WTC11 (cell line): ENCODE results near the gene WBP2. TPM values are rescaled to one million over a fixed set of nuclear protein-coding genes. Genes with fewer than 3 reads are reported as not detected.

Experiments
- ATAC-seq: fragments of 200-7000 bp; cut with Tn5 transposase; 2 replicates; pipeline ENCODE4 v1.10.0; 2021; ENCODE audit warnings: mild to moderate bottlenecking, moderate library complexity
- CTCF ChIA-PET: fragments of 300-600 bp; sonication (Branson Sonifier 250); formaldehyde crosslinking; loops from one replicate; lab custom pipeline; 2021; ENCODE audit warnings: antibody characterized with exemption; lab: Charles Lee
- POLR2A ChIA-PET: fragments of 350-600 bp; sonication (Branson Sonifier 250); formaldehyde crosslinking; loops from one replicate; lab custom pipeline; 2021; ENCODE audit warnings: antibody characterized with exemption; lab: Charles Lee
- DNase-seq: peaks from one replicate; pipeline ENCODE4 v3.0.0; 2021; ENCODE audit warnings: low spot score
- H3K27ac Mint-ChIP-seq: 2 replicates; pipeline ENCODE4 v1.8.0; 2021; ENCODE audit warnings: mixed read lengths
- H3K27me3 Mint-ChIP-seq: 2 replicates; pipeline ENCODE4 v1.8.0; 2021; ENCODE audit warnings: low read depth, mild to moderate bottlenecking, moderate library complexity, mixed read lengths
- H3K36me3 Mint-ChIP-seq: 2 replicates; pipeline ENCODE4 v1.8.0; 2021; ENCODE audit warnings: mixed read lengths
- H3K4me1 Mint-ChIP-seq: 2 replicates; pipeline ENCODE4 v1.8.0; 2022; ENCODE audit warnings: mixed read lengths
- H3K4me3 Mint-ChIP-seq: 2 replicates; pipeline ENCODE4 v1.8.0; 2021; ENCODE audit warnings: mild to moderate bottlenecking, moderate library complexity, mixed read lengths
- H3K9me3 Mint-ChIP-seq: 2 replicates; pipeline ENCODE4 v1.8.0; 2021; ENCODE audit warnings: mixed read lengths
- CBFB ChIP-seq: sonication (generic); formaldehyde crosslinking; IDR thresholded peaks from 2 replicates; pipeline ENCODE4 v1.8.1; 2022; ENCODE audit warnings: mild to moderate bottlenecking, low read depth, missing genetic modification reagents
- ETV6 ChIP-seq: sonication (generic); formaldehyde crosslinking; IDR thresholded peaks from 2 replicates; pipeline ENCODE4 v1.8.1; 2022; ENCODE audit warnings: mild to moderate bottlenecking, missing genetic modification reagents
- FOXP1 ChIP-seq: sonication (generic); formaldehyde crosslinking; IDR thresholded peaks from 2 replicates; pipeline ENCODE4 v1.8.0; 2022; ENCODE audit warnings: missing genetic modification reagents, mild to moderate bottlenecking, moderate library complexity, borderline replicate concordance
- IRF2 ChIP-seq: sonication (generic); formaldehyde crosslinking; IDR thresholded peaks from 2 replicates; pipeline ENCODE4 v1.8.0; 2022; ENCODE audit warnings: low read depth, missing genetic modification reagents, borderline replicate concordance
- JAZF1 ChIP-seq: fragments of 250-450 bp; sonication (Bioruptor Pico); IDR thresholded peaks from 2 replicates; pipeline ENCODE4 v1.9.0; 2021; ENCODE audit warnings: moderate library complexity, mild to moderate bottlenecking, inconsistent platforms
- NR2C2 ChIP-seq: sonication (generic); formaldehyde crosslinking; IDR thresholded peaks from 2 replicates; pipeline ENCODE4 v1.8.0; 2022; ENCODE audit warnings: mild to moderate bottlenecking, missing genetic modification reagents
- OVOL2 ChIP-seq: fragments of 250-450 bp; sonication (Bioruptor Pico); IDR thresholded peaks from 2 replicates; pipeline ENCODE4 v1.9.0; 2021; ENCODE audit warnings: mild to moderate bottlenecking, borderline replicate concordance
- PRRX2 ChIP-seq: fragments of 250-450 bp; sonication (Bioruptor Pico); IDR thresholded peaks from 2 replicates; pipeline ENCODE4 v1.8.0; 2021; ENCODE audit warnings: mild to moderate bottlenecking
- SMAD4 ChIP-seq: sonication (generic); formaldehyde crosslinking; IDR thresholded peaks from 2 replicates; pipeline ENCODE4 v1.8.0; 2022; ENCODE audit warnings: mild to moderate bottlenecking, missing genetic modification reagents
- SOX15 ChIP-seq: fragments of 250-450 bp; sonication (Bioruptor Pico); IDR thresholded peaks from 2 replicates; pipeline ENCODE4 v1.9.0; 2021; ENCODE audit warnings: mild to moderate bottlenecking
- SP1 ChIP-seq: sonication (generic); formaldehyde crosslinking; conservative IDR thresholded peaks from 2 replicates; pipeline ENCODE4 v1.8.1; 2022; ENCODE audit warnings: missing genetic modification reagents
- TP53 ChIP-seq: sonication (generic); formaldehyde crosslinking; IDR thresholded peaks from 2 replicates; pipeline ENCODE4 v1.8.1; 2023; ENCODE audit warnings: mild to moderate bottlenecking, missing genetic modification reagents
- ZNF263 ChIP-seq: sonication (generic); formaldehyde crosslinking; IDR thresholded peaks from 2 replicates; pipeline ENCODE4 v1.8.1; 2022; ENCODE audit warnings: low read depth, mild to moderate bottlenecking, moderate library complexity, missing genetic modification reagents
- ZNF416 ChIP-seq: fragments of 250-450 bp; sonication (Bioruptor Pico); IDR thresholded peaks from 2 replicates; pipeline ENCODE4 v1.9.0; 2021; ENCODE audit warnings: mild to moderate bottlenecking, inconsistent platforms
- total RNA-seq: library from RNA; stranded (reverse); gene quantifications from 3 replicates; pipeline ENCODE4 v1.2.3, GENCODE V29; 2021
- TF ChIP-seq, protein P1 (sequence below): fragments of 200-600 bp; IDR thresholded peaks from 2 replicates; pipeline ENCODE4 v1.8.0; 2022; ENCODE audit warnings: antibody characterized with exemption
- TF ChIP-seq, protein P2 (sequence below): sonication (generic); formaldehyde crosslinking; IDR thresholded peaks from 2 replicates; pipeline ENCODE4 v1.8.1; 2023; ENCODE audit warnings: mild to moderate bottlenecking, missing genetic modification reagents, moderate library complexity
- TF ChIP-seq, protein P3 (sequence below): sonication (generic); formaldehyde crosslinking; IDR thresholded peaks from 2 replicates; pipeline ENCODE4 v1.8.0; 2022; ENCODE audit warnings: mild to moderate bottlenecking, missing genetic modification reagents
- TF ChIP-seq, protein P4 (sequence below): sonication (generic); formaldehyde crosslinking; IDR thresholded peaks from 2 replicates; pipeline ENCODE4 v1.8.1; 2022; ENCODE audit warnings: mild to moderate bottlenecking, missing genetic modification reagents, moderate library complexity, borderline replicate concordance
- TF ChIP-seq, protein P5 (sequence below): sonication (generic); formaldehyde crosslinking; IDR thresholded peaks from 2 replicates; pipeline ENCODE4 v1.8.1; 2023; ENCODE audit warnings: mild to moderate bottlenecking, moderate library complexity, missing genetic modification reagents
- TF ChIP-seq, protein P6 (sequence below): sonication (generic); formaldehyde crosslinking; IDR thresholded peaks from 2 replicates; pipeline ENCODE4 v1.8.1; 2023; ENCODE audit warnings: mild to moderate bottlenecking, missing genetic modification reagents, borderline replicate concordance

Gene WBP2
- total RNA-seq, 1 experiment from 2014 or later = 68.8 TPM

DNA sequence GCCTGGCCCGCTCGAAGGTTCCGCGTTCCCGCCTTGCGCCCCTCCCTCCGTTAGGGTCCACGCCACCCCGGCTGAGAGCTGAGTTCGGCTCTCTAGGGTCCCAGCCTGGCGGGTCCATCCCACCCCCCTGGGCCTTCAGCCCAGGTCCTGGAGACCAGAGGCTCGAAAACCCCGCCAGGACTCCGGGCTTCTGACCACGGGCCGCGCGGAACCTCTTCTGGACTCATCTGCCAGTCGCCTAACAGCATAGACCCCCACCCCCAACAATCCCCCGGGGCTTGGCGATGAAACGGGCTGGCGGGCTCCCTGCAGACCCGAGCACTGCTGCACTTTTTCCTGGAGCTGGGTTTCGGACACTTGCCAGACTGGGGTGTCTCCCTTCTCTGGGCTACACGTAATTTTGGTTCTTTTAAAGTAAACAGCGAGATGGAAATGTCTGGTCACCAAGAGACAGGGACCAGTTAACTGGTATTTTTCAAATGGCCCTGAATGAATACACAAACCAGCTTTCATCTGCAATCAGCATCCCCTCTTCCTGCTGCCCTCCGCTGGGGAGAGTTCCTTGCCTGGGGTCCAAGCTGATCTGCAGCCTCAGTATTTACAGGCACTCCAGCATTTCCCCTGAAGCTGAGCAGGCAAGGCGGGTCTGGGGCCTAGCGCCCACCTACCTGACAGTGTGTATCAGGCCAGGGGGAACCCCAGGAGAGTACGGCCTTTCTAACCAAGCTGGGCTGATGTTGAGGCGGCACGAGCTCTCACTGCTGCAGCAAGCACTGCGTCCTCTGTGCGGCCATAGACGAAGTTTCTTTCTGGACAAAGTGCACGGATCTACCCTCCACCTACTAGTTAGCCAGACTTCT lies 42.3 kb upstream of the WBP2 start:
- CTCF ChIA-PET = interaction anchor here (0.5 to 7.5 kb wide), 17 partner anchors 8 to 382 kb away, joined by 3 to 71 read pairs (median 7); partner anchors contain the start of genes CDK3, GALR2, MRPL38 and SMIM5
- Mint-ChIP-seq H3K9me3 (no peaks in the 10 kb centered on the region), H3K27me3 (no peaks in the 10 kb centered on the region), H3K4me3 (peak overlapping the region; percentile 65), H3K36me3 (peaks cover 16% of the 10 kb centered on the region), H3K4me1 (peaks cover 26% of the 10 kb centered on the region), H3K27ac (peak overlapping the region; percentile 88)
- peak; percentile 22; the same call in 1 of the 2 replicates for TF ChIP-seq PRRX2 (CRISPR knock-in tag)
- no peak for TF ChIP-seq JAZF1 (CRISPR knock-in tag)
- TF ChIP-seq ETV6 (CRISPR knock-in tag) = 0 out of 2 replicates have a peak, but pooled peaks have one; percentile 12
- peak; percentile 48 for TF ChIP-seq SP1
- POLR2A ChIA-PET = interaction anchor here (0.6 to 2.0 kb wide), 6 partner anchors 12 to 503 kb away, joined by 3 to 6 read pairs (median 3); partner anchors contain the start of genes TRIM47 and WBP2
- peak; percentile 57 for DNase-seq
- ATAC-seq = peak; percentile 15

DNA sequence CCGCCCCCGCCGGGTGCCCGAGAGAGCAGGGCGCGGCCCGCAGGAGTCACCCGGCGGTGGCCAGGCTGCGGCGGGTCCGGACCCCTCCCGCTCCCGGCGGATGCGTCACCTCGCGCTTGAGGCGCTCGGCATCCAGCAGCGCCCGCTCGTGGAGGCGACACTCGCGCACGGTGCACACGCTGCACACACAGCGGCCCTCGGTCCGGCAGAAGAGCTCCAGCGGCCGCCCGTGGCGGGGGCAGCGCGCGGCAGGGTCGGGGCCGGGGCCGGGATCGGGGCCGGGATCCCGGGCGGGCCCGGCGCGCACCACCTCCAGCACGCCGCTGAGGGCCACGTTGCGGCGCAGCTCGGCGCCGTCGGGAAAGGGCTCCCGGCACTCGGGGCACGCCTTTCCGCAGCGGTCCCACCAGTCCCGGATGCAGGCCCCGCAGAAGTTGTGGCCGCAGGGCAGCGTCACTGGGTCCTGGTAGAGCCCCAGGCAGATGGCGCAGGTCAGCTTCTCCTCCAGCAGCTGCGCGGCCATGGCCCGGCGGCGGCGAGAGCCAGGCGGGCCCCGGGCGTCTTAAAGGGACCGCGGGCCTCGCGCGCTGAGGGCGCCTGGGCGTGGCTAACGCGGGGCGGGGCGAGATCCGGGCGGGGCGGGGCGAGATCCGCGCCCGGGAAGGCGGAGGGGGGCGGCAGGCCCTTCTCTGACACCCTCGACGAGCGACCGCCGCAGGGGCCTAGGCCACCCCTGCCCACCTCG lies 41.5 kb upstream of the WBP2 start, which contains the start of gene TRIM65:
TRIM65 (minus strand) TSS at position 537 of the 745 bp plus-strand sequence; CDS start at position 523, 14 bp downstream.
- CTCF ChIA-PET = interaction anchor here (0.8 to 7.5 kb wide), 20 partner anchors 8 to 383 kb away, joined by 3 to 71 read pairs (median 6); partner anchors contain the start of genes CDK3, GALR2, MRPL38 and SMIM5
- Mint-ChIP-seq H3K27ac (peak within 1 kb of the TSS; percentile 88), H3K27me3 (no peaks in the 10 kb centered on the region), H3K4me1 (peaks cover 26% of the 10 kb centered on the region), H3K36me3 (peaks cover 15% of the 10 kb centered on the region), H3K9me3 (no peaks in the 10 kb centered on the region), H3K4me3 (peak within 1 kb of the TSS; percentile 82)
- peak; percentile 73 for DNase-seq
- peak; percentile 60 for ATAC-seq
- POLR2A ChIA-PET = interaction anchor here (0.6 to 2.0 kb wide), 6 partner anchors 11 to 82 kb away, joined by 3 to 6 read pairs (median 3); partner anchors contain the start of genes ACOX1, TEN1, TRIM47 and WBP2
- TF ChIP-seq CBFB (CRISPR knock-in tag) (no peak), ZNF263 (CRISPR knock-in tag) (no peak), IRF2 (CRISPR knock-in tag) (no peak), TP53 (CRISPR knock-in tag) (no peak), SMAD4 (CRISPR knock-in tag) (no peak), ZNF416 (CRISPR knock-in tag) (peak; percentile 72; the same call in 1 of the 2 replicates), ETV6 (CRISPR knock-in tag) (peak; percentile 93), NR2C2 (CRISPR knock-in tag) (no peak), SOX15 (CRISPR knock-in tag) (no peak), FOXP1 (CRISPR knock-in tag) (peak; percentile 64), OVOL2 (CRISPR knock-in tag) (no peak)
- TF ChIP-seq, protein P1, sequence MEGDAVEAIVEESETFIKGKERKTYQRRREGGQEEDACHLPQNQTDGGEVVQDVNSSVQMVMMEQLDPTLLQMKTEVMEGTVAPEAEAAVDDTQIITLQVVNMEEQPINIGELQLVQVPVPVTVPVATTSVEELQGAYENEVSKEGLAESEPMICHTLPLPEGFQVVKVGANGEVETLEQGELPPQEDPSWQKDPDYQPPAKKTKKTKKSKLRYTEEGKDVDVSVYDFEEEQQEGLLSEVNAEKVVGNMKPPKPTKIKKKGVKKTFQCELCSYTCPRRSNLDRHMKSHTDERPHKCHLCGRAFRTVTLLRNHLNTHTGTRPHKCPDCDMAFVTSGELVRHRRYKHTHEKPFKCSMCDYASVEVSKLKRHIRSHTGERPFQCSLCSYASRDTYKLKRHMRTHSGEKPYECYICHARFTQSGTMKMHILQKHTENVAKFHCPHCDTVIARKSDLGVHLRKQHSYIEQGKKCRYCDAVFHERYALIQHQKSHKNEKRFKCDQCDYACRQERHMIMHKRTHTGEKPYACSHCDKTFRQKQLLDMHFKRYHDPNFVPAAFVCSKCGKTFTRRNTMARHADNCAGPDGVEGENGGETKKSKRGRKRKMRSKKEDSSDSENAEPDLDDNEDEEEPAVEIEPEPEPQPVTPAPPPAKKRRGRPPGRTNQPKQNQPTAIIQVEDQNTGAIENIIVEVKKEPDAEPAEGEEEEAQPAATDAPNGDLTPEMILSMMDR = no peak
- TF ChIP-seq, protein P2, sequence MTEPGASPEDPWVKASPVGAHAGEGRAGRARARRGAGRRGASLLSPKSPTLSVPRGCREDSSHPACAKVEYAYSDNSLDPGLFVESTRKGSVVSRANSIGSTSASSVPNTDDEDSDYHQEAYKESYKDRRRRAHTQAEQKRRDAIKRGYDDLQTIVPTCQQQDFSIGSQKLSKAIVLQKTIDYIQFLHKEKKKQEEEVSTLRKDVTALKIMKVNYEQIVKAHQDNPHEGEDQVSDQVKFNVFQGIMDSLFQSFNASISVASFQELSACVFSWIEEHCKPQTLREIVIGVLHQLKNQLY = 0 out of 2 replicates have a peak, but pooled peaks have one; percentile 34
- TF ChIP-seq, protein P3, sequence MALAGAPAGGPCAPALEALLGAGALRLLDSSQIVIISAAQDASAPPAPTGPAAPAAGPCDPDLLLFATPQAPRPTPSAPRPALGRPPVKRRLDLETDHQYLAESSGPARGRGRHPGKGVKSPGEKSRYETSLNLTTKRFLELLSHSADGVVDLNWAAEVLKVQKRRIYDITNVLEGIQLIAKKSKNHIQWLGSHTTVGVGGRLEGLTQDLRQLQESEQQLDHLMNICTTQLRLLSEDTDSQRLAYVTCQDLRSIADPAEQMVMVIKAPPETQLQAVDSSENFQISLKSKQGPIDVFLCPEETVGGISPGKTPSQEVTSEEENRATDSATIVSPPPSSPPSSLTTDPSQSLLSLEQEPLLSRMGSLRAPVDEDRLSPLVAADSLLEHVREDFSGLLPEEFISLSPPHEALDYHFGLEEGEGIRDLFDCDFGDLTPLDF (CRISPR knock-in tag) = peak; percentile 80; the same call in 1 of the 2 replicates
- TF ChIP-seq, protein P4, sequence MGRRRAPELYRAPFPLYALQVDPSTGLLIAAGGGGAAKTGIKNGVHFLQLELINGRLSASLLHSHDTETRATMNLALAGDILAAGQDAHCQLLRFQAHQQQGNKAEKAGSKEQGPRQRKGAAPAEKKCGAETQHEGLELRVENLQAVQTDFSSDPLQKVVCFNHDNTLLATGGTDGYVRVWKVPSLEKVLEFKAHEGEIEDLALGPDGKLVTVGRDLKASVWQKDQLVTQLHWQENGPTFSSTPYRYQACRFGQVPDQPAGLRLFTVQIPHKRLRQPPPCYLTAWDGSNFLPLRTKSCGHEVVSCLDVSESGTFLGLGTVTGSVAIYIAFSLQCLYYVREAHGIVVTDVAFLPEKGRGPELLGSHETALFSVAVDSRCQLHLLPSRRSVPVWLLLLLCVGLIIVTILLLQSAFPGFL = no peak
- TF ChIP-seq, protein P5, sequence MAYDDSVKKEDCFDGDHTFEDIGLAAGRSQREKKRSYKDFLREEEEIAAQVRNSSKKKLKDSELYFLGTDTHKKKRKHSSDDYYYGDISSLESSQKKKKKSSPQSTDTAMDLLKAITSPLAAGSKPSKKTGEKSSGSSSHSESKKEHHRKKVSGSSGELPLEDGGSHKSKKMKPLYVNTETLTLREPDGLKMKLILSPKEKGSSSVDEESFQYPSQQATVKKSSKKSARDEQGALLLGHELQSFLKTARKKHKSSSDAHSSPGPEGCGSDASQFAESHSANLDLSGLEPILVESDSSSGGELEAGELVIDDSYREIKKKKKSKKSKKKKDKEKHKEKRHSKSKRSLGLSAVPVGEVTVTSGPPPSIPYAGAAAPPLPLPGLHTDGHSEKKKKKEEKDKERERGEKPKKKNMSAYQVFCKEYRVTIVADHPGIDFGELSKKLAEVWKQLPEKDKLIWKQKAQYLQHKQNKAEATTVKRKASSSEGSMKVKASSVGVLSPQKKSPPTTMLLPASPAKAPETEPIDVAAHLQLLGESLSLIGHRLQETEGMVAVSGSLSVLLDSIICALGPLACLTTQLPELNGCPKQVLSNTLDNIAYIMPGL (CRISPR knock-in tag) = peak; percentile 83; the same call in 1 of the 2 replicates
- TF ChIP-seq, protein P6, sequence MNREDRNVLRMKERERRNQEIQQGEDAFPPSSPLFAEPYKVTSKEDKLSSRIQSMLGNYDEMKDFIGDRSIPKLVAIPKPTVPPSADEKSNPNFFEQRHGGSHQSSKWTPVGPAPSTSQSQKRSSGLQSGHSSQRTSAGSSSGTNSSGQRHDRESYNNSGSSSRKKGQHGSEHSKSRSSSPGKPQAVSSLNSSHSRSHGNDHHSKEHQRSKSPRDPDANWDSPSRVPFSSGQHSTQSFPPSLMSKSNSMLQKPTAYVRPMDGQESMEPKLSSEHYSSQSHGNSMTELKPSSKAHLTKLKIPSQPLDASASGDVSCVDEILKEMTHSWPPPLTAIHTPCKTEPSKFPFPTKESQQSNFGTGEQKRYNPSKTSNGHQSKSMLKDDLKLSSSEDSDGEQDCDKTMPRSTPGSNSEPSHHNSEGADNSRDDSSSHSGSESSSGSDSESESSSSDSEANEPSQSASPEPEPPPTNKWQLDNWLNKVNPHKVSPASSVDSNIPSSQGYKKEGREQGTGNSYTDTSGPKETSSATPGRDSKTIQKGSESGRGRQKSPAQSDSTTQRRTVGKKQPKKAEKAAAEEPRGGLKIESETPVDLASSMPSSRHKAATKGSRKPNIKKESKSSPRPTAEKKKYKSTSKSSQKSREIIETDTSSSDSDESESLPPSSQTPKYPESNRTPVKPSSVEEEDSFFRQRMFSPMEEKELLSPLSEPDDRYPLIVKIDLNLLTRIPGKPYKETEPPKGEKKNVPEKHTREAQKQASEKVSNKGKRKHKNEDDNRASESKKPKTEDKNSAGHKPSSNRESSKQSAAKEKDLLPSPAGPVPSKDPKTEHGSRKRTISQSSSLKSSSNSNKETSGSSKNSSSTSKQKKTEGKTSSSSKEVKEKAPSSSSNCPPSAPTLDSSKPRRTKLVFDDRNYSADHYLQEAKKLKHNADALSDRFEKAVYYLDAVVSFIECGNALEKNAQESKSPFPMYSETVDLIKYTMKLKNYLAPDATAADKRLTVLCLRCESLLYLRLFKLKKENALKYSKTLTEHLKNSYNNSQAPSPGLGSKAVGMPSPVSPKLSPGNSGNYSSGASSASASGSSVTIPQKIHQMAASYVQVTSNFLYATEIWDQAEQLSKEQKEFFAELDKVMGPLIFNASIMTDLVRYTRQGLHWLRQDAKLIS (CRISPR knock-in tag) = no peak
